ENCODE results near the gene VPS13C.
"Not testable (repeated sequence)": the region's sequence is repeated elsewhere in the genome, so short reads cannot be mapped to it uniquely, and the experiment has no call there.

VPS13C gene

DNA sequence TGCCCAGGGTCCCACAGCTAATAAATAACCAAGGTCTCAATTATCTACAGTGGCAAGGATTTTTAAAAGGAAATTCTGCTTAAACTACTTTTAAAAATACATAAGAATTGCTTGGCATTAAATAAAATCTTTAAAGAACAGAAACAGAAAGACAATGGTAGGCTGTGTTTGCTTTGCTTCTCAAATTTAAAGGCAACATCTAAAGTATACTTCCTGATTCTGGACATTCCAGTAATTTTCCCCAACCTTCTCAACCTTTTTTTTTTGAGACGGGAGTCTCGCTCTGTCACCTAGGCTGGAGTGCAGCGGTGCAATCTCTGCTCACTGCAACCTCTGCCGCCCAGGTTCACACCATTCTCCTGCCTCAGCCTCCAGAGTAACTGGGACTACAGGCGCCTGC, 5.3 kb downstream of the VPS13C start:
- H3K79me2 ChIP-seq (ENCODE audit: control insufficient read depth, insufficient read depth, low read length), result no peaks in the 10 kb centered on the region
- no peak overlapping the region for H3K4me3 ChIP-seq (ENCODE audit: low read length)
- H3K56ac ChIP-seq (ENCODE audit: low read length), result no peak overlapping the region
- H3K79me1 ChIP-seq (ENCODE audit: low read length), result no peaks in the 10 kb centered on the region
- no peak overlapping the region for H4K5ac ChIP-seq (ENCODE audit: low read length)
- no peak overlapping the region for H2BK120ac ChIP-seq (ENCODE audit: low read depth, low read length)
- no peak overlapping the region for H2BK5ac ChIP-seq (ENCODE audit: low read length)
- no peak for DNase-seq
- H2AK5ac ChIP-seq (ENCODE audit: low read length), result no peak overlapping the region
- H4K8ac ChIP-seq (ENCODE audit: low read depth, low read length), result no peak overlapping the region
- WGBS (ENCODE audit: extremely low coverage, insufficient coverage, low lambda C conversion rate), result no CpG with 5 or more reads among the region's 5 CpGs
- no peak overlapping the region for H3K4ac ChIP-seq (ENCODE audit: low read depth, low read length)
- no peak overlapping the region for H2BK15ac ChIP-seq (replicated peaks; ENCODE audit: low read depth)
- no peak overlapping the region for H3K23ac ChIP-seq (ENCODE audit: low read length)
- H3K9ac ChIP-seq (ENCODE audit: low read length), result no peak overlapping the region
- H3K18ac ChIP-seq (ENCODE audit: low read length), result no peak overlapping the region
- H3K4me2 ChIP-seq (ENCODE audit: low read length), result no peak overlapping the region
- no peaks in the 10 kb centered on the region for H3K36me3 ChIP-seq (ENCODE audit: control insufficient read depth, insufficient read depth, low read length)
- no peaks in the 10 kb centered on the region for H3K4me1 ChIP-seq (ENCODE audit: control insufficient read depth, low read depth, low read length)
- H3K27ac ChIP-seq (ENCODE audit: low read depth, low read length), result no peak overlapping the region
- H3K27me3 ChIP-seq (ENCODE audit: insufficient read depth, low read length, poor library complexity), result peaks cover 5% of the 10 kb centered on the region

DNA sequence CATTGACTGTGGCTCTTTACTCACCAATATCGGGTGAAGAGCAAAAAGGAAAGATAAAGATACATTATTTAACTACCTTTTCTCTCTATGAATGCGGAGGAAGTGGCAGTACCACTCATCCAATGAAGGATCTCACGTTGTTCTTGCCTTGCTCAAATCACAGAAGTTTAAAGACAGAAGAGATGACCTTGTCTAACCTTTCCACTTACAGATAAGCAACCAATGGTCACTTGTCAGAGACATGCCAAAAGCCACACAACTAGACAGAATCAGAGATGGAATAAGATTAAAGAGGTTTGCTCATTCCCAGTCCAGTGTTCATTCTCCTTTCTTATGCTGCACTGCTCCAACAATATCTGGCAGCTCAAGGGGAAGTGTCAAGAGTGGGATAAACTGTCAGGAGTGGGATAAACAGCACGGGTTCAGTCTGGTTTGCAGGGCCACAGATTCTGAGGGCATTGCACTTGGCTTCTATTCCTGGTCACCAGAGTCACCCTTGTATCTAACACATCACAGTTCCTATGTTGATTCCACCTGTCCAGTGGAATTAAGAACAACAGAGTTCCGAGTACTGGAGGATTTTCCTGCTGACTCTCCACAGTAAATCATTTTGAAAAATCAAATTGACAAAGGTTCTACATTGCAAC, 6.7 kb downstream of the VPS13C start:
- no peak for DNase-seq
- Histone ChIP-seq H3K36me3 (ENCODE audit: control insufficient read depth, insufficient read depth, low read length) (no peaks in the 10 kb centered on the region), H3K9ac (ENCODE audit: low read length) (no peak overlapping the region), H4K8ac (ENCODE audit: low read depth, low read length) (no peak overlapping the region), H2BK120ac (ENCODE audit: low read depth, low read length) (no peak overlapping the region), H3K27ac (ENCODE audit: low read depth, low read length) (no peak overlapping the region), H3K4me2 (ENCODE audit: low read length) (no peak overlapping the region), H3K27me3 (ENCODE audit: insufficient read depth, low read length, poor library complexity) (no peaks in the 10 kb centered on the region), H3K79me2 (ENCODE audit: control insufficient read depth, insufficient read depth, low read length) (no peaks in the 10 kb centered on the region), H3K56ac (ENCODE audit: low read length) (no peak overlapping the region), H3K23ac (ENCODE audit: low read length) (no peak overlapping the region), H3K4ac (ENCODE audit: low read depth, low read length) (no peak overlapping the region), H3K4me1 (ENCODE audit: control insufficient read depth, low read depth, low read length) (no peaks in the 10 kb centered on the region), H2BK15ac (replicated peaks; ENCODE audit: low read depth) (no peak overlapping the region), H2AK5ac (ENCODE audit: low read length) (no peak overlapping the region), H3K18ac (ENCODE audit: low read length) (no peak overlapping the region), H2BK5ac (ENCODE audit: low read length) (no peak overlapping the region), H3K4me3 (ENCODE audit: low read length) (no peak overlapping the region), H3K79me1 (ENCODE audit: low read length) (no peaks in the 10 kb centered on the region), H4K5ac (ENCODE audit: low read length) (no peak overlapping the region)
- no CpG with 5 or more reads among the region's 5 CpGs for WGBS (ENCODE audit: extremely low coverage, insufficient coverage, low lambda C conversion rate)

DNA sequence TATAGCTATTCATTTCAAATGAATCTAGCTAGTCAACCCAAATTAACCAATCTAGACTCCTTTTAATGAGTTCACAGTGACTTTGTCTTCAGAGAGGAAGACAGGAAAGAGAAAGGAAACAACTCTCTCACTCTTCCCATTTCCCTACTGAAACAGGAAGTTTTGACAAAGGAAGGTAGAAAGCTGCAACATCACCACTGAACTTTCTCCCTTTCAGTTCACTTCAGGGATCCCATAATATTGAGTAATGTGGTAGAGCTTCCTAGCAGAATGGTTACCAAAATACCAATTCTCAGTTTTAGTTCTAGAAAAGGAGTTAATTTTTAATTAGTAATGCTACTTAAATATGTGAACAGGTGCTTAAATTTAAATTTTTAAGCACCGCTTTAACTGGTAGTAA, 7.5 kb downstream of the VPS13C start:
- H3K4me1 ChIP-seq (ENCODE audit: control insufficient read depth, low read depth, low read length), result no peaks in the 10 kb centered on the region
- H3K4me2 ChIP-seq (ENCODE audit: low read length), result no peak overlapping the region
- H3K56ac ChIP-seq (ENCODE audit: low read length), result no peak overlapping the region
- no peak overlapping the region for H3K4ac ChIP-seq (ENCODE audit: low read depth, low read length)
- H4K5ac ChIP-seq (ENCODE audit: low read length), result no peak overlapping the region
- DNase-seq, result no peak
- no peak overlapping the region for H2AK5ac ChIP-seq (ENCODE audit: low read length)
- no peaks in the 10 kb centered on the region for H3K79me1 ChIP-seq (ENCODE audit: low read length)
- H3K36me3 ChIP-seq (ENCODE audit: control insufficient read depth, insufficient read depth, low read length), result no peaks in the 10 kb centered on the region
- no peak overlapping the region for H3K18ac ChIP-seq (ENCODE audit: low read length)
- no peak overlapping the region for H3K4me3 ChIP-seq (ENCODE audit: low read length)
- no peak overlapping the region for H2BK120ac ChIP-seq (ENCODE audit: low read depth, low read length)
- H3K27ac ChIP-seq (ENCODE audit: low read depth, low read length), result no peak overlapping the region
- no peaks in the 10 kb centered on the region for H3K79me2 ChIP-seq (ENCODE audit: control insufficient read depth, insufficient read depth, low read length)
- no peak overlapping the region for H3K9ac ChIP-seq (ENCODE audit: low read length)
- no peak overlapping the region for H2BK15ac ChIP-seq (replicated peaks; ENCODE audit: low read depth)
- no peak overlapping the region for H4K8ac ChIP-seq (ENCODE audit: low read depth, low read length)
- WGBS (ENCODE audit: extremely low coverage, insufficient coverage, low lambda C conversion rate), result no CpG with 5 or more reads among the region's 1 CpG
- H3K27me3 ChIP-seq (ENCODE audit: insufficient read depth, low read length, poor library complexity), result no peaks in the 10 kb centered on the region
- H2BK5ac ChIP-seq (ENCODE audit: low read length), result no peak overlapping the region
- H3K23ac ChIP-seq (ENCODE audit: low read length), result no peak overlapping the region

DNA sequence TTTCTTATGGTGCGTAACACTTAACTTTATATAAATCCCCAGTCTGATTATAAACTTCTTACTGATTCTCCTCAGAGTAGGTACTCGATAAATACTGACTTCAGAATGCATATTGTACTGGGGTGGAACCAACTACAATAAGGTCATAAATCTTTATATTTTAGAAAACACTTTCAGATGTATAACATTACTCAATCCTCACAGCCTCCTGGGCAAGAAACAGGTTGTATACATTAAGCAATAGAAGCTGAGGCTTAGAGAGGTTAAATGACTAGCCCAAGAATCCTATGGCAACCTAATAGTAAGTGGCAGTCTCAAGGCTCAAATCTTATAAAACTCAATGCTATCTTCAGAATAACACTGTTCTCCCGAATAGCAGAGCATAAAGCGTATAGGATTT, 9.1 kb downstream of the VPS13C start:
- Histone ChIP-seq H3K4ac (ENCODE audit: low read depth, low read length) (no peak overlapping the region), H3K79me1 (ENCODE audit: low read length) (no peaks in the 10 kb centered on the region), H3K4me3 (ENCODE audit: low read length) (no peak overlapping the region), H2BK5ac (ENCODE audit: low read length) (no peak overlapping the region), H2BK15ac (replicated peaks; ENCODE audit: low read depth) (no peak overlapping the region), H3K18ac (ENCODE audit: low read length) (no peak overlapping the region), H2BK120ac (ENCODE audit: low read depth, low read length) (no peak overlapping the region), H3K4me2 (ENCODE audit: low read length) (no peak overlapping the region), H4K5ac (ENCODE audit: low read length) (no peak overlapping the region), H2AK5ac (ENCODE audit: low read length) (no peak overlapping the region), H3K27me3 (ENCODE audit: insufficient read depth, low read length, poor library complexity) (no peaks in the 10 kb centered on the region), H3K79me2 (ENCODE audit: control insufficient read depth, insufficient read depth, low read length) (no peaks in the 10 kb centered on the region), H3K36me3 (ENCODE audit: control insufficient read depth, insufficient read depth, low read length) (no peaks in the 10 kb centered on the region), H3K56ac (ENCODE audit: low read length) (no peak overlapping the region), H3K4me1 (ENCODE audit: control insufficient read depth, low read depth, low read length) (no peaks in the 10 kb centered on the region), H4K8ac (ENCODE audit: low read depth, low read length) (no peak overlapping the region), H3K9ac (ENCODE audit: low read length) (no peak overlapping the region), H3K27ac (ENCODE audit: low read depth, low read length) (no peak overlapping the region), H3K23ac (ENCODE audit: low read length) (no peak overlapping the region)
- no CpG with 5 or more reads among the region's 4 CpGs for WGBS (ENCODE audit: extremely low coverage, insufficient coverage, low lambda C conversion rate)
- no peak for DNase-seq

DNA sequence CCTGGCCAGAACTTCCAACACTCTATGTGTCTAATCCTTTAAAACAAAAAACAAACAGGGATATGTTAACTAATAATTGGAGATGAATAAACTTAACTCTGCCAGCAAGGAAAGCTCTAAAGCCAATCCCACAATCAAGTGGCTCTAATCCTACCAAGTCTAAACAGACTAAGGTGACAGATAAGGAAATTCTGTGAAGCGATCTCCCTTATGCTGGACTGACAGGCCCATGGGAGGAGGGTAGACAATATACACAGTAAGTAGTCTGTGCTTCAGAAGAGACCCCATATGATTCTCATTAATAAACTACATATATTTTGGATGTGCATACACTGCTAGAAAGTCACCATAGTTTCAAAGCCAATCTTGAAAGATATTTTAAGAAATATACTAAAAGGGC, 10.1 kb downstream of the VPS13C start:
- no peak overlapping the region for H3K9ac ChIP-seq (ENCODE audit: low read length)
- H3K79me2 ChIP-seq (ENCODE audit: control insufficient read depth, insufficient read depth, low read length), result no peaks in the 10 kb centered on the region
- no peak overlapping the region for H2BK5ac ChIP-seq (ENCODE audit: low read length)
- no peak overlapping the region for H3K4me2 ChIP-seq (ENCODE audit: low read length)
- H3K23ac ChIP-seq (ENCODE audit: low read length), result no peak overlapping the region
- H3K27me3 ChIP-seq (ENCODE audit: insufficient read depth, low read length, poor library complexity), result no peaks in the 10 kb centered on the region
- no peaks in the 10 kb centered on the region for H3K79me1 ChIP-seq (ENCODE audit: low read length)
- H3K4me3 ChIP-seq (ENCODE audit: low read length), result no peak overlapping the region
- H2AK5ac ChIP-seq (ENCODE audit: low read length), result no peak overlapping the region
- no peak overlapping the region for H3K18ac ChIP-seq (ENCODE audit: low read length)
- no peak for DNase-seq
- H3K4ac ChIP-seq (ENCODE audit: low read depth, low read length), result no peak overlapping the region
- no peaks in the 10 kb centered on the region for H3K4me1 ChIP-seq (ENCODE audit: control insufficient read depth, low read depth, low read length)
- no peak overlapping the region for H3K27ac ChIP-seq (ENCODE audit: low read depth, low read length)
- no CpG with 5 or more reads among the region's 1 CpG for WGBS (ENCODE audit: extremely low coverage, insufficient coverage, low lambda C conversion rate)
- no peaks in the 10 kb centered on the region for H3K36me3 ChIP-seq (ENCODE audit: control insufficient read depth, insufficient read depth, low read length)
- no peak overlapping the region for H3K56ac ChIP-seq (ENCODE audit: low read length)
- no peak overlapping the region for H4K8ac ChIP-seq (ENCODE audit: low read depth, low read length)
- no peak overlapping the region for H2BK15ac ChIP-seq (replicated peaks; ENCODE audit: low read depth)
- no peak overlapping the region for H2BK120ac ChIP-seq (ENCODE audit: low read depth, low read length)
- no peak overlapping the region for H4K5ac ChIP-seq (ENCODE audit: low read length)

DNA sequence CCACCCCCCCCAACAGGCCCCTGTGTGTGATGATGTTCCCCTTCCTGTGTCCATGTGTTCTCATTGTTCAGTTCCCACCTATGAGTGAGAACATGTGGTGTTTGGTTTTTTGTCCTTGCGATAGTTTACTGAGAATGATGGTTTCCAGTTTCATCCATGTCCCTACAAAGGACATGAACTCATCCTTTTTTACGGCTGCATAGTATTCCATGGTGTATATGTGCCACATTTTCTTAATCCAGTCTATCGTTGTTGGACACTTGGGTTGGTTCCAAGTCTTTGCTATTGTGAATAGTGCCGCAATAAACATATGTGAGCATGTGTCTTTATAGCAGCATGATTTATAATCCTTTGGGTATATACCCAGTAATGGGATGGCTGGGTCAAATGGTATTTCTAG, 12.0 kb downstream of the VPS13C start:
- H4K5ac ChIP-seq (ENCODE audit: low read length); H3K79me2 ChIP-seq (ENCODE audit: control insufficient read depth, insufficient read depth, low read length); H3K36me3 ChIP-seq (ENCODE audit: control insufficient read depth, insufficient read depth, low read length); H3K9ac ChIP-seq (ENCODE audit: low read length); DNase-seq; H2BK120ac ChIP-seq (ENCODE audit: low read depth, low read length); H2AK5ac ChIP-seq (ENCODE audit: low read length); H3K4me3 ChIP-seq (ENCODE audit: low read length); H3K4ac ChIP-seq (ENCODE audit: low read depth, low read length); H3K23ac ChIP-seq (ENCODE audit: low read length); H3K18ac ChIP-seq (ENCODE audit: low read length); H3K27ac ChIP-seq (ENCODE audit: low read depth, low read length); H4K8ac ChIP-seq (ENCODE audit: low read depth, low read length); H3K27me3 ChIP-seq (ENCODE audit: insufficient read depth, low read length, poor library complexity); H3K4me2 ChIP-seq (ENCODE audit: low read length); H2BK15ac ChIP-seq (replicated peaks; ENCODE audit: low read depth); H2BK5ac ChIP-seq (ENCODE audit: low read length); H3K56ac ChIP-seq (ENCODE audit: low read length); H3K4me1 ChIP-seq (ENCODE audit: control insufficient read depth, low read depth, low read length); H3K79me1 ChIP-seq (ENCODE audit: low read length): not testable (repeated sequence)
- WGBS (ENCODE audit: extremely low coverage, insufficient coverage, low lambda C conversion rate), result no CpG with 5 or more reads among the region's 4 CpGs
